PFSK-1 (cell line): ENCODE results near the gene ATMIN.

ENCODE experiments used
- FOXP2 ChIP-seq: optimal IDR thresholded peaks from 2 replicates; pipeline ENCODE3; 2011; ENCODE audit warnings: borderline replicate concordance, control low read depth, inconsistent platforms; ENCODE audit not compliant: insufficient read depth; ENCODE audit errors: extremely low read length, extremely low read depth
- POLR2AphosphoS5 ChIP-seq: IDR thresholded peaks from 2 replicates; pipeline ENCODE4 v1.6.1; 2012; ENCODE audit warnings: low read depth, mild to moderate bottlenecking, control low read depth, low read length, moderate library complexity
- REST ChIP-seq, 2 experiments: IDR thresholded peaks; 2 replicates each; pipeline versions ENCODE4 v1.6.1 to v1.8.0; 2011 to 2012; ENCODE audit warnings: low read depth in 2 of 2, low read length in 2 of 2, control low read depth in 1 of 2, inconsistent platforms in 1 of 2, mild to moderate bottlenecking in 1 of 2, moderate library complexity in 1 of 2; ENCODE audit not compliant: insufficient read depth in 1 of 2
- SIN3A ChIP-seq: IDR thresholded peaks from 2 replicates; pipeline ENCODE4 v1.6.1; 2012; ENCODE audit warnings: mild to moderate bottlenecking, low read length, moderate library complexity, borderline replicate concordance; ENCODE audit not compliant: insufficient read depth
- TAF1 ChIP-seq: IDR thresholded peaks from 2 replicates; pipeline ENCODE4 v1.6.1; 2012; ENCODE audit warnings: low read length, control low read depth, borderline replicate concordance; ENCODE audit not compliant: insufficient read depth

GRCh38 chr16:80986557-80986956, 49.1 kb upstream of the ATMIN start:
- TF ChIP-seq POLR2AphosphoS5 (no peak), TAF1 (no peak), FOXP2 (no peak), REST (IDR thresholded peaks at IDR 0.05; ENCODE audit: insufficient read depth in 1 of 2, low read depth in 2 of 2, low read length in 2 of 2) (no peak), SIN3A (no peak)
